DND-41 (cell line): Measurements from ENCODE around the gene C3orf18.

Source experiments
- EZH2 ChIP-seq: IDR thresholded peaks from 3 replicates; pipeline ENCODE4 v1.6.1; 2012; ENCODE audit warnings: borderline replicate concordance, low read depth, mild to moderate bottlenecking, moderate library complexity, low read length, inconsistent platforms; ENCODE audit not compliant: severe bottlenecking
- TF ChIP-seq, protein P1 (sequence below): IDR thresholded peaks from 2 replicates; pipeline ENCODE4 v1.5.1; 2012; ENCODE audit warnings: borderline replicate concordance, low read length, moderate library complexity, mild to moderate bottlenecking; ENCODE audit not compliant: poor library complexity, severe bottlenecking; ENCODE audit errors: extremely low read depth

DNA sequence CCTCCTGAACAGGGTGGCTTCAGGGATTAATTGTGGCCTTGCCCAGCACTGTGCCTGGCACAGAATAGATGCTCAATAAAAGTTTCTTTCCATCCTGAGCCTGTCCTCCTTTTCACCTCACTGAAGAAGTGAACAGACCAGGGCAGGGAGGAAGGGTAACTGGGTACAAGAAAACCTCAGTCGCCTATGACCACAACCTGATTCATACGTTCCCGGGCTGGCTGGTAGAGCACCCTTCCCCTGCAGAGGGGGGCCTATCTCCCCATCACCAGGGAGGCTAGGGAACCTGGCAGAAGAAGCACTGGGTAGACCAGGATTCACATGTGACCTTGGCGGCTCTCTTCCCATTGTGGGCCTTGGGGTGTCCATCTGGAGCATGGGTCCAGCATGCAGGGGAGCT is 36.3 kb downstream of the C3orf18 start:
- TF ChIP-seq, protein P1, sequence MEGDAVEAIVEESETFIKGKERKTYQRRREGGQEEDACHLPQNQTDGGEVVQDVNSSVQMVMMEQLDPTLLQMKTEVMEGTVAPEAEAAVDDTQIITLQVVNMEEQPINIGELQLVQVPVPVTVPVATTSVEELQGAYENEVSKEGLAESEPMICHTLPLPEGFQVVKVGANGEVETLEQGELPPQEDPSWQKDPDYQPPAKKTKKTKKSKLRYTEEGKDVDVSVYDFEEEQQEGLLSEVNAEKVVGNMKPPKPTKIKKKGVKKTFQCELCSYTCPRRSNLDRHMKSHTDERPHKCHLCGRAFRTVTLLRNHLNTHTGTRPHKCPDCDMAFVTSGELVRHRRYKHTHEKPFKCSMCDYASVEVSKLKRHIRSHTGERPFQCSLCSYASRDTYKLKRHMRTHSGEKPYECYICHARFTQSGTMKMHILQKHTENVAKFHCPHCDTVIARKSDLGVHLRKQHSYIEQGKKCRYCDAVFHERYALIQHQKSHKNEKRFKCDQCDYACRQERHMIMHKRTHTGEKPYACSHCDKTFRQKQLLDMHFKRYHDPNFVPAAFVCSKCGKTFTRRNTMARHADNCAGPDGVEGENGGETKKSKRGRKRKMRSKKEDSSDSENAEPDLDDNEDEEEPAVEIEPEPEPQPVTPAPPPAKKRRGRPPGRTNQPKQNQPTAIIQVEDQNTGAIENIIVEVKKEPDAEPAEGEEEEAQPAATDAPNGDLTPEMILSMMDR = no peak
- no peak for TF ChIP-seq EZH2
